Stimulated activated naive CD4-positive, alpha-beta T cell (primary cell): ENCODE measurements around the gene SLC36A1.

Experiments
- DNase-seq, 6 experiments: peaks; one replicate each; lab custom pipeline; 2025; lab: John Stamatoyannopoulos, UW

Gene SLC36A1

DNA sequence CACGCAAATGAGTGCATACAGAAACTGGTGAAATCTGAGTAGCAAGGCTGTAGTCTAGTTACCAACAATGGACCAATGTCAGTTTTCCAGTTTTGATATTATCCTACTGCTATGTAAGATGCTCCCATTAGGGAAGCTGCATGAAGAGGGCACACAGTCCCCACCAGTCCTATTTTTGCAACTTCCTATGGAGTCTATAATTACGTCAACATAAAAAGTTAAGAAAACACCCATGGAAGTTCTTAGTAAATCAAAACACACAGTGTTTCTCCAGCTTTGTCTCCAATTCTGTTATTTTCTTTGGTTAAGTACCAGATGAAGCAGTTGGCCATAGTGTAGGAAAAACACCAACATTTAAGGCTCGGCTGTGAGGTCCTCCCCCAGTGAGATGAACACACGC is 85.0 kb downstream of the SLC36A1 start:
- DNase-seq = no peak

DNA sequence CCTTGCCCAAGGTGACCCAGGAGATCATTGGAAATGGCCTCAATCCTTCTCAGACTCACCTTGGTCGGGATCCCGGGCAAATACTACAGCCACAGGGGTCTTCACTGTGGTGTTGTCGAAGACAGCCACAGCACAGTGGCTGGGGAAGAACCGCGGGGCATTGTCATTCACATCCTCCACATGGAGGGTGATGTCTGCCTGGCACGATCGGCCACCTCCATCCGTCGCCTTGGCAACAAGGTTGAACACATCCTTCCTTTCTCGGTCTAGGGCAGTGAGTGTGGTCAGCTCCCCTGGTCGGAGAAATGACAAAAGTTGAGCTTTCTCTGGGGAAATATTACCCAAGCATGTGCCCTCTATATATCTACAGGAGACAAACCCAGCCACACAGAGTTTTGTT is 86.9 kb downstream of the SLC36A1 start:
- DNase-seq = no peak

DNA sequence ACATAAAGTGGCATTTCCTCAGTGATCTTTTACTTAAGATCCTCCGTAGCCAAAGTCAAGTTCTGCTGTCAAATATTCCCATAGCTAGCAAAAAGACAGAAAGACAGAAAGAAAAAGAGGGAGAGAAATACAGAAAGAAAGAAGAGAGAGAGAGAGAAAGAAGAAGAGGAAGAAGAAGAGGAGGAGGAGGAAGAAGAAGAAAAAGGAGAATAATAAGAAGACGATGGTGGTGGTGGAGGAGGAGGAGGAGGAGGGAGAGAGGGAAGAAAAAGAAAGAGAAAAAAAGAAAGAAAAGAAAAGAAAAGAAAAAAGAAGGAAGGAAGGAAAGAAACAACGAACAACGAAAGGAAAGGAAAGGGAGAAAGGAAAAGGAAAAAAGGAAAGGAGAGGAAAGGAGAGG is 89.6 kb downstream of the SLC36A1 start:
- no peak for DNase-seq

DNA sequence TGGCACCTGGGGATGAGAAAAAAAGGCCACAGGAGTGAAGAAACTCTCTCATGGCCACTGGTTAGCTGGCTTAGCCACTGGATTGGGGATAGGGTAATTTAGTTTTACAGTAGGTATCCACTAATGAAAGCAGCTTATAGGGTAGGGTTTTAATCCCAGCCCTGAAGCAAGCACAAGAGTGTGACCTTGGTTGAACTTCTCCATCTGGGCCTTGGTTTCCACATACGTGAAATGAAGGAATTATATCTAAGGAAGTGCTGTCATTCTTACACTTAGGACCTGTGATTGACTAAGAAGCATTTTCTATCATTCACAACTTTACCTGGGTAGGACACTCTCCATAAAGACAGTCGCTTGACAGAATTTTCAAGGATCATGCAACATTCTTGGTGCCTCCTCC is 94.2 kb downstream of the SLC36A1 start:
- DNase-seq = no peak
